Adipocyte (in vitro differentiated cells): ENCODE results near the gene S1PR3.

Source experiments
- DNase-seq: peaks from one replicate; pipeline ENCODE4 v3.0.0-alpha.2; 2015; ENCODE audit warnings: low read depth
- H3K27me3 ChIP-seq: replicated peaks from 2 replicates; pipeline ENCODE4 v1.7.0; 2013; ENCODE audit warnings: mild to moderate bottlenecking, low read length, moderate library complexity; ENCODE audit not compliant: control insufficient read depth, insufficient read depth
- H3K36me3 ChIP-seq: 2 replicates; pipeline ENCODE4 v1.7.0; 2013; ENCODE audit warnings: low read length, mild to moderate bottlenecking, moderate library complexity; ENCODE audit not compliant: control insufficient read depth, insufficient read depth, severe bottlenecking
- H3K4me1 ChIP-seq: 2 replicates; pipeline ENCODE4 v1.7.0; 2013; ENCODE audit warnings: mild to moderate bottlenecking, low read length, moderate library complexity; ENCODE audit not compliant: control insufficient read depth, insufficient read depth
- H3K4me3 ChIP-seq: 2 replicates; pipeline ENCODE4 v1.7.0; 2013; ENCODE audit warnings: mild to moderate bottlenecking, low read length, moderate library complexity
- H3K9ac ChIP-seq: 2 replicates; pipeline ENCODE4 v1.7.0; 2013; ENCODE audit warnings: mild to moderate bottlenecking, low read length, moderate library complexity
- H3K9me3 ChIP-seq: 2 replicates; pipeline ENCODE4 v1.7.0; 2013; ENCODE audit warnings: mild to moderate bottlenecking, low read length, moderate library complexity; ENCODE audit not compliant: control insufficient read depth

S1PR3 gene

DNA sequence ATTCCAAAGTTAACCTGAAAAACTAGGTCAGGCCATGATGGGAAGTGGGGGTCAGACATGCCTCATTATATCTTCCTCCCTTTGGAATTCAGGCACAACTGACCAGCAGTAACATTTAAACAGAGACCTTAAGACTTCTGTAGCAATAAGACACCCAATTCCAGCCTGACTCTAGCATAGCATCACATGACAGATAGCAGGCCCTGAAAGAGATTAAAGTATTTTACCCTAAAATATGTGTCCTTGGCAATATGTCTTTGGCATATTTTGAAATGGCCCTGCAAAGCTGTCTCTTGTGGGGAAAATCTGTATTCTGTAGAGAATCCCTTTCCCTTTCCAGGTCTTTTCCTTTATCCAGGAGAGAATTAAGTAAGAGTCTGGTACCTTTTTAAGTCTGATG is 34.3 kb downstream of the S1PR3 start:
- Histone ChIP-seq H3K36me3 (no peaks in the 10 kb centered on the region), H3K9me3 (peaks cover 14% of the 10 kb centered on the region), H3K27me3 (no peaks in the 10 kb centered on the region), H3K9ac (peak overlapping the region; percentile 25), H3K4me3 (no peak overlapping the region), H3K4me1 (peaks cover 52% of the 10 kb centered on the region)
- peak; percentile 43 for DNase-seq

DNA sequence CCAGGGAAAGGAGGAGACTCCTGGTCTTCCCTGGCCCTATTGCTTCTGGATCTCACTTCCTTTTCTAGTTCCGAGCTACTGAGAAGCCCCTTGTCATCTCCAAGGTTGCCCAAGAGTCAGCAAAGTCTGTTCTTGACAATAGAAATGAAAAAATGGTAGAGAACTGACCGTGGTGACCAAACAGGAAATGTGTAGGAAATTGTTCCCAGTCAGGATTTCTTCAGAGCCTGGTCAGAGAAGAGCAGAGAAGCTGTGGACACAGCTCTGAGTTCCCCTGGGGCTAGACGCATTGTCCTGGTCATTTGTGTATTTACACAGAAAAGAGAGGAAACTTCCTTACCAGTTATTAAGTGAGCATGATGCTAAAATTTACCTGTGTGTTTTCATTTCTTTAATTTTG is 35.6 kb downstream of the S1PR3 start:
- Histone ChIP-seq H3K4me1 (peaks cover 40% of the 10 kb centered on the region), H3K9ac (no peak overlapping the region), H3K36me3 (no peaks in the 10 kb centered on the region), H3K9me3 (peaks cover 20% of the 10 kb centered on the region), H3K27me3 (no peaks in the 10 kb centered on the region), H3K4me3 (no peak overlapping the region)
- no peak for DNase-seq

DNA sequence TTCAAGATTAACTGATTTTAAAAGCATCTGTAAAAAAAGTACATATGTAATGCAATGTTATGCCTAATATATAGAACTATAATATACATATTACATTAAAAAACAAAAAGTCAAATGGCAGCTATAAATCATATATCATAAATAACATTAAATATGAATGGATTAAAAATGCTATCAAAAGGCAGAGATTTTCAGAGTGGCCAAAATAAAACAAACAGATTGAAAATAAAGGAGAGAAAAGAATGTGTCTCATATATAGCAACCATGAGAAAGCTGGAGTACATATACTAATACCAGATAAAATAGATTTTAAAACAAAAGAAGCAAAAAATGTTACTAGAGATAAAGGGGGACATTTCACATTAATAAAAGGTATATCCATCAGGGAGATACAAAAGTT is 38.5 kb downstream of the S1PR3 start:
- Histone ChIP-seq H3K36me3 (no peaks in the 10 kb centered on the region), H3K9ac (no peak overlapping the region), H3K9me3 (peaks cover 20% of the 10 kb centered on the region), H3K27me3 (no peaks in the 10 kb centered on the region), H3K4me1 (peaks cover 19% of the 10 kb centered on the region), H3K4me3 (no peak overlapping the region)
- no peak for DNase-seq

DNA sequence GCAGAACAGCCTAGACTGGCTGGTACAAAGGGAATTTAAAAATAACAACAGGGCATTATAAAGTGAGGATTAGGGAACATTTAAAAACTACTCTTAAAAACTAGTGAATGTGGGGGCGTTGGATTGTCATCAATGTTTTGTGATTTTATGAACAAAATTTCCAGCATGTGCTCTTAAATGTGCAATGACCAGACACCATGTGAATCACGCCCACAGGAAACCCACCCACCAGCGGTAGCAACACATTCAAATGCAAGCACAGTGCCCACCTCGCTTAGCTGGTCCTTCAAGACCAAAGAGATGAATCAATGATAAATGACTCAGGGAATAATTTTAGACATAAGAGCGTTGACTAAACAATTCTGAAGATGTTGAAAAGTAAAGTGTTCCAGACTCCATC is 40.9 kb downstream of the S1PR3 start:
- DNase-seq: no peak
- Histone ChIP-seq H3K9me3 (peaks cover 20% of the 10 kb centered on the region), H3K4me3 (no peak overlapping the region), H3K27me3 (no peaks in the 10 kb centered on the region), H3K36me3 (no peaks in the 10 kb centered on the region), H3K9ac (no peak overlapping the region), H3K4me1 (peaks cover 2% of the 10 kb centered on the region)

DNA sequence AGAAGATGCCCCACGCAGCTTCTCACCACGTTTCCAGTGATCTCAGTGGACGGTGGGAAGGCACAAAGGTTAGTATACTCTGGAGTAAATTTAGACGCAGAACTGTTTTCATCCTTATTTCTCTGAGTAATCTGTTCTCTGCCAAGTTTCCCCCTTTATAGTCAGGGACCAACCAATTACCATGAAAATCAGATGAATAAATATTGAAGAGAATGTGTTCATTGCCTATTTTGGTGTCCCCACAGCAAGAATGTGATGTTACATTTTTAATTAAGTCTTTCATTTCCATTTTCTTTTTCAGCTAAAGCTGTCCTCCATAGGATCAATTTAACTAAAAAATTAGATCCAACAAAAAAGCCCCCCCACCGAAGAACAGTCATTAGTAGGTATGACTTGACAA is 41.4 kb downstream of the S1PR3 start:
- H3K4me3 ChIP-seq: no peak overlapping the region
- no peaks in the 10 kb centered on the region for H3K36me3 ChIP-seq
- H3K27me3 ChIP-seq: no peaks in the 10 kb centered on the region
- DNase-seq: no peak
- peaks cover 7% of the 10 kb centered on the region for H3K4me1 ChIP-seq
- peaks cover 20% of the 10 kb centered on the region for H3K9me3 ChIP-seq
- no peak overlapping the region for H3K9ac ChIP-seq

DNA sequence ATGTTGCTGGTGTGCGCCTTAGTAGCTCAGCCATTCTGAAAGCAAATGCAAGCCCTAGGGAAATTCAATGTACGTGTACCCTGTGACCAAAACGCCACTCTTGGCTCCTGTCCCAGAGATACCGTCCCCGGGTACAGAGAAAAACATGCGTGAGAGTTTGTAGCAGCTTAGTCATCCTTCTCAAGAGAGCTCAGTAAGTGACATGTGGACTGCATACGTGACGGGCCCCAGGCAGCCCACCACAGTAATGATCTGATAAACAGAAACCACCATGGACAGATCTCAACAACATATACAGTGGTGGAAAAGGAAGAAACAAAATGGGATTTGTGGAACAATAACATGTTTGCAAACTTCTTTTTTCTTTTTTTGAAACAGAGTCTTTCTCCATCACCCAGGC is 45.1 kb downstream of the S1PR3 start:
- H3K36me3 ChIP-seq: no peaks in the 10 kb centered on the region
- DNase-seq: no peak
- no peak overlapping the region for H3K4me3 ChIP-seq
- no peaks in the 10 kb centered on the region for H3K9me3 ChIP-seq
- H3K9ac ChIP-seq: no peak overlapping the region
- H3K4me1 ChIP-seq: peaks cover 20% of the 10 kb centered on the region
- H3K27me3 ChIP-seq: no peaks in the 10 kb centered on the region

DNA sequence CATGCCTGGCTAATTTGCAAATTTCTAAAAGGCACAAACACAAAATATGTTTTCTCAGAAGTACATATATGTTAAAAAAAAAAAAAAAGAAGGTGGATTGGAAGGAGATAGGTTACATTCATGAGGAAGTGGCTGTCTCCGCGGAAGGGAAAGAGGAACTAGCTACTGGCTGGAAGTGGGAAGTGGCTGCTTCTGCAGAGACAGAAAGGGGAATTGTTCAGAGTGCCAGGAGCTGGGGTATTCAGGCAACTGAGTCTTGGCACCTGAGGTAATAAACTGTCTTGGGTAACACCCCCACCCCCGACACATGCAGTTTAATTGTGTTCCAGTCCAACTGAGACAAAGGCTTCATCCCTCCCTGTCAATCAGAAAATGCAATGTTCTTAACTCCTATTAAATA is 45.6 kb downstream of the S1PR3 start:
- Histone ChIP-seq H3K4me3 (no peak overlapping the region), H3K9ac (no peak overlapping the region), H3K27me3 (no peaks in the 10 kb centered on the region), H3K4me1 (peaks cover 20% of the 10 kb centered on the region), H3K36me3 (no peaks in the 10 kb centered on the region), H3K9me3 (no peaks in the 10 kb centered on the region)
- no peak for DNase-seq

DNA sequence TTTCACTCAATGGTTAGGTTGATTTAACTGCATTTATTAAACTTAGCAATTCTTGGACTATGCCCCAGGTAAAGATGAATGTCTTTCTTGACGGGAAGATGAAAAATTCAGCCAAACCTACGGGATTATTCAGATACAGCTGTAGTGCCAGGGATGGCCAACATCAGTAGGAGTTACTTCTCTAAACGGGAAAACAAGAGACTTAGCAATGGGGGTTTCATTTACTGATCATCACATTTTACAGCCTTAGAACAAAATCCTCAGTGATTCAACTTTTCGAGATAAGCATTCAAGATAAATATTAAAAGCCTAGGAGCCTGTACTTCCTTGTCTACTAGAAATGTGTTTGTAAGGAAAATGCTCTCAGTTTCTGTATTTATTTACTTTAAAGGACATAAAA is 46.1 kb downstream of the S1PR3 start:
- Histone ChIP-seq H3K27me3 (no peaks in the 10 kb centered on the region), H3K9ac (no peak overlapping the region), H3K4me1 (peaks cover 20% of the 10 kb centered on the region), H3K36me3 (no peaks in the 10 kb centered on the region), H3K9me3 (no peaks in the 10 kb centered on the region), H3K4me3 (no peak overlapping the region)
- DNase-seq: no peak

DNA sequence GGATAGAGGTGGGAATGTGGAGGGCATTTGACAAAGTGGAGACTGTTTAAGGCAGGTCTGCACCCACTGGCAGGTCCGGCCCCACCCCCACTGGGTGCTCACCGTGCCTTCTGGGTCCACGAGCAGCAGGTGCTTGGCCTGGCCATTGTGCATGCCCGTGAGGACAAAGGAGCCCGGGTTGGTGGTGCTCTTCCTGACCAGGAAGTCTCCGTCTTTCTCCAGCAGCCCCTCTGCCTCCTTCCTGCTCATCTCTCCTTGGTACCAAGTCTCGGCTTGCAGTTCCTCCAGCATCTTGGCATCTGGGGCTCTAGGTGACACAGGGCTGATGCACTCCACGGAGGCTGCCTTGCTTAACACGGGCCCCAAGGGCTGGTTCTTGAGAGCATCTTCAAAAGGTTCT is 46.6 kb downstream of the S1PR3 start:
- DNase-seq: no peak
- Histone ChIP-seq H3K9ac (no peak overlapping the region), H3K9me3 (no peaks in the 10 kb centered on the region), H3K4me1 (peaks cover 20% of the 10 kb centered on the region), H3K4me3 (no peak overlapping the region), H3K36me3 (no peaks in the 10 kb centered on the region), H3K27me3 (no peaks in the 10 kb centered on the region)

DNA sequence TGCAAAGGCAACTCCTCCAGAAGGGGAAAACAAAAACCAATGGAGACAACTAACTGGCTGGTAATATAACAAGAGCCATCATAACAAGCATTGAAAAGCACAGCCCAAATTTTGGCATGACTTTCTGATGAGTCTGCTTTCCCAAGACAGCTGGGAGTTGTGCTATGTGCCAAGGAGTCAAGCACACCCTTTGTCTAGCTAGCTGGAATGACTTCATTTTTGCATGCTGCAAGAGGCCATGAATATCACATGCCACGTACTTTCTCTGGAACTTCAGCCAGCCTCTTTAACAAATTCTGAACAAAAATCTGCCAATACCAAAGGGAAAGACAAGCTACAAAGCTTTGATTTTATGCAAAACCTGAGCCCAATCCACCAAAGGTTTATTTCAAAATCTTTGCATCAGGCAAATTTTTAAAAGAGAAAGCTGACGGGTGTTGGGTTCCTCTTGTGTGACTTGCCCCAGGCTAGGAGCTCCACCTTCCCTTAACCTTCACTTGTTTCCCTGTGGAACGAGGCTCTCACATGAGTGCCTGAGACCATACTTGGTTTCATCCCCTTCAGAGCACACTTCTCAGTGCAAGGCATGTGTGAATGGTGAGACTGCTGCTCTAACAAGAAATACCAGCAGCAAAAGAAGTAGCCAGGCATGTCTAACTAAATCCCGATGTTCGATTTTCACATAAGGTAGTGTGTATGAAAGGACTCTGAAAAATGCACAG is 47.3 kb downstream of the S1PR3 start:
- H3K36me3 ChIP-seq: no peaks in the 10 kb centered on the region
- peak overlapping the region; percentile 67 for H3K9ac ChIP-seq
- peak overlapping the region; percentile 55 for H3K4me3 ChIP-seq
- H3K4me1 ChIP-seq: peaks cover 20% of the 10 kb centered on the region
- DNase-seq: peak; percentile 86
- no peaks in the 10 kb centered on the region for H3K9me3 ChIP-seq
- no peaks in the 10 kb centered on the region for H3K27me3 ChIP-seq

DNA sequence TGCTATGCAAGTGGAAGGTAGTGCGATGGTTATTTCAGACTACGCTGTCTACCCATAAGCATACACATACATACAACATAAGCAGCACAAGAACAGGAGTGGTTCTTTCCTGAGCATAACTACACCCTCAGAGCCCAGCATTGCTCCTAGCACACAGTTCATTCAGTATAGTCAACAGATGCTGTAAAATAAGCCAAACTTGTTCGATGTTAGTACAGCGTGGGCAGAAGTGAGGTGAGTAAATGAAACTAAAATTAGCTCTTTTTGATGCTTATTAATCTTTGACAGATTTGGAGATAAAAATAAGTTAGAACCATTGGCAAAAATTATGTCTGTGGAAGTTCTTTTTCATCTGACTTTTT is 47.8 kb downstream of the S1PR3 start:
- H3K4me1 ChIP-seq: peaks cover 20% of the 10 kb centered on the region
- H3K9me3 ChIP-seq: no peaks in the 10 kb centered on the region
- no peaks in the 10 kb centered on the region for H3K27me3 ChIP-seq
- H3K36me3 ChIP-seq: no peaks in the 10 kb centered on the region
- H3K9ac ChIP-seq: peak overlapping the region; percentile 67
- DNase-seq: no peak
- peak overlapping the region; percentile 55 for H3K4me3 ChIP-seq

DNA sequence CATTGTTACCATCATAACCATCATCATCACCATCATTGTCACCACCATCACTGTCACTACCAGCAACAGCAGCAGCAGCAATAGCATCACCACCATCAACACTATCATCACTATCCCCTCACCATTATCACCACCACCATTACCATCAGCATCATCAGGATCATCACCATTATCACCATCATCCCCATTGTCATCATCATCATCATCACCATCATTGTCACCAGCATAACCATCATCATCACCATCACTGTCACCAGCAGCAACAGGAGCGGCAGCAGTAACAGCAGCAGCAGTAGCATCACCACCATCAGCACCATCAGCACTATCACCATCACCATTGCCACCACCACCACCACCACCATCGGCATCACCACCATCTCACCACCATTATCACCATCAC is 48.4 kb downstream of the S1PR3 start:
- H3K27me3 ChIP-seq: no peaks in the 10 kb centered on the region
- no peak overlapping the region for H3K4me3 ChIP-seq
- no peak overlapping the region for H3K9ac ChIP-seq
- no peak for DNase-seq
- H3K36me3 ChIP-seq: no peaks in the 10 kb centered on the region
- H3K9me3 ChIP-seq: no peaks in the 10 kb centered on the region
- H3K4me1 ChIP-seq: peaks cover 20% of the 10 kb centered on the region
